CD4-positive, alpha-beta T cell treated with Interleukin-2 at 100 ng/mL for 4 hours (primary cell): ENCODE measurements around the gene ZCCHC2.

ENCODE experiments used
- DNase-seq: peaks from one replicate; pipeline ENCODE4 v3.0.0-alpha.2; 2020; ENCODE audit warnings: low spot score

Gene ZCCHC2

DNA sequence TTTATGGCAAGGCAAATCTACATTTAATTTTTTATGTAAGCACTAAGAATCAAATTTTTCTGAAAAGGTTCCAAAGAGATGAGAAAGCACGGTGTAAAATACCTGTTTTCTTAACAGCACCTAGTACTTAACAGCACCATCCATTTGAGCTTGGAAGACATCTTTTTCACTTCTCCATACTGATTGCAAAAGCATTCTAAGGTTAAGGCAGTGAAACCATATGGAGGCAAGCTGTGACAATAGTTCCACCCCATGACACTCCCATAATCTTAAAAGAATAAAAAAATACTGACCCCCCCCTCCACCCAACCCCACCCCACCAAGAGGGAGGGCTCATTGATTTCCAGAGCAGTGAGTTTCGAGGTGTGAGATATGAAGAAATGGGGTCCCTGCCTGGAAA lies 60.6 kb downstream of the ZCCHC2 start:
- no peak for DNase-seq

DNA sequence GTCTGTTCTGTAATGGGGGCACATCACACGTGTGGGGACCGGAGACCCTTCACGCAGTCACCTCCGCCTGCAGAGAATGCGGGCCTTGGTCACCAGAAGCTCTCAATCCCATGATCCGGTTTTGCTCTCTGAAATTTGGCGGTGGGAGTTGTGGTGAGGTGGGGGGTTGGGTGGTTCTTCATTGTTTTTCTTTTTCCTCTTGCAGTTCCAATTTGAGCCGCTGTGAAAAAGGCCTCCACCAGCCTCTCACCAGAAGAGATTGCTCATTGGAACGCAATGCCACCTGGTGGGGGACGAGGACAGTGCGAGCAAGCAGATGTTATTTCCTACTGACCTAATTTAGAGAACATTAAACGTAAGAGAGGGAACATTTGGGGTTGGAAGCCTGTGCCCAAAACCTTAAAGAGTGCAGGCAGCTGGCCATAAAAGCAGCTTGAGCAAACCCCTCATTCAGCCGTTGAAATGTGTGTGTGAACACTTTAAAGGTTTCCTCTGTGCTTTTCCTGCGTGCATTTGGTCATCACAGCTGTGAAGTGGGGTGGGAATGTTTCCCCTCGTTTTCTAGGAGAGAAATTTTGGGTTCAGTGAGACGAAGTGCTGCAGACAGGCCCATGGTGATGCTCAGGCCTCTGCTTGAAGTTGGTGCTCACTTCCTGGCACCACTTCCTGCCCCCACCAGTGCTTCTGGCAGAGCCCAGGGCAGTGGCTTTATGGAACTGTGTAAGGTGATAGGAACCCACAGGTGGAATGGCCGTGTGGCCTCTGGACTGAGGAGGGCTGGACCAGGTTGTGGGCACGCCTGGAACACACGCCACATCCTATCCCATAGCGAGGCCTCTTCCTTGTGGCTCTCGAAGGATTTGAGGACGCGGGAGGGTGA lies 61.7 kb downstream of the ZCCHC2 start:
- DNase-seq, result peak; percentile 86

DNA sequence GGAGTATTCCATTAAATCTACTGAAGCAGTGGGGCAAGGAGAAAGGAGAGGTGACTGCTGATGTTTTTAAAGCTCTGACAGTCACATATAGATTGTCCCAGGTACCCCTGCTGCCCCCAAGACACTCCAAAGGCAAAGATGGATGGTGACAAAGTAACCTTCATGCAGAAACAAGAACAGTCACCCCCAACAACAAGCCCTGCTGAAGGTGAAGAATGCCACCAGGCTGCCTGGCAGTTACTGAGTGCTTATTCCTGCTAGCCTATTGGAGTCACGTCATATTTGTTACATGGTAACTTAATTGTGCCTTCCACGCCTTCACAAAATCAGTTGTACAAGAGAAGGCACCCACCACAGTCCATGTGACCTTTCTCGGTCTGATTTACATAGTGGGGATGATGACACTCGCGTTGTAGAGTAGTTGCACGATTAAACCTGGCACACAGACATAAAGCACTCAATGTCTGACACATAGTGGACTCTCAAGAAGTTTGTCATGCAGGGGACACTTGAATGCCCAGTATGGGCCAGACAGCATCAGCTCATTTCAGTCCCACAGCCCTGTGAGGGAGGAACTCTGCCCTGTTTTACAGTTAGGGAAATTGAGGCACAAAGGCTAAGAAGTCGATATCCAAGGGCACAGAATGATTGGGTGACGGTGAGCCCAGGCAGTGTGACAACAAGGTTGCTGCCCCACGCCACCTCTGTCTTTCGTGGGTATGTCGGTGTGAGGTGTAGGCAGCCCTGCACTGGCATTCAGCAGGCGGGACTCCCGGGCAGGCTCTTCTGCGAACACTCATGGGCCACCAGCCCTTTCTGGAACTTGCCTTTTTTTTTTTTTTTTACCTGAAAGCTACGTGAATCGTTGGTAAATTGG lies 62.7 kb downstream of the ZCCHC2 start:
- DNase-seq, result peak; percentile 62

DNA sequence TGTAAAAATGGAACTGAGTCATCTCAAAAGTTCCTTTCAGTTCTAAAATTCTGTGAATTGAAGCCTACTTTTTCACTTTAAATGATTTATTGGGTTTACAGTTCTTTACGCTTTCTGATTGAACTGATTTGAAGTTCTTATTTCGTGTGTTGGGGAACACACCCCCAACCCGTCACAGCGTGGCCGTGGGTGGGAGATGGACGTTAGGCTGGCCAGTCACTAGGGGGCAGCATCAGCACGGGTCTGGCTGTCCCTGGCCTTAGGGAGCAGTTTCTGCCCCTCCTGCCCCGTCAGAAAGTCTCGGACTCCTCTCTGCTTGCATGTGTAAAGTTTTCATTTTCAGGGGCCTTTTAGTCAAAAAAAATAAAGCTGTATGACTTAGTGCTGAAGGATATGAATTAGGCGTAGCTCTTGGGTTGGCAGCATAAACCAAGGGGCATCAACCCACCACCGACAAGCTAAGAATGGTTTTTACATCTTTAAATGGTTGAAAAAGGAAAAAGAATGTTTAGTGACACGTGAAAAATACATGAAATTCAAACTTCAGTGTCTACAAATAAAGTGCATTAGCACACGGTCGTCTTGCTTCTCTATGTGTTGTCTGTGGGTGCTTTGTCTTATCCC lies 63.4 kb downstream of the ZCCHC2 start:
- peak; percentile 66 for DNase-seq

GRCh38 chr18:62586781-62587487 lies 64.1 kb downstream of the ZCCHC2 start:
- no peak for DNase-seq

DNA sequence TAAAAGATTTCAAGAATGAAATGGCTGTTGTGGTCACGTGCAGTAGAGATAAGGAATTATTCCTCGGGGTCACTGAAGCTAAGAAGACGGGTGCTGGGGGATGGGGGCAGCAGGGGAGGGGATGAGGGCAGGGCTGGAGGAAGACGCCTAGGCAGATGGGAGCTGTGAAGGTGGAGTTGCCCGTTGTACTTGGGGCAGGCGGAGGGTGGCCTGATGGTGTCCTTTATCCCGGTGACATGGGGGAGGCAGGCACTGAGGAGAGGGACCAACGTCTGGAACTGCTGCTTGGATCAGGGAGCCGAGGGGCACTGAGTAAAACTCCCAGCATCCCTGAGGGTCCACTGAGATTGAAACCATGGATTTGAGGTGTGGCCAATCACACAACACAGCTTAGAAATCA lies 64.9 kb downstream of the ZCCHC2 start:
- no peak for DNase-seq

- no peak for DNase-seq
Observed at GRCh38 chr18:62588217-62588616, 65.4 kb downstream of the ZCCHC2 start.

- no peak for DNase-seq
Observed at GRCh38 chr18:62590799-62591590, 68.2 kb downstream of the ZCCHC2 start.

DNA sequence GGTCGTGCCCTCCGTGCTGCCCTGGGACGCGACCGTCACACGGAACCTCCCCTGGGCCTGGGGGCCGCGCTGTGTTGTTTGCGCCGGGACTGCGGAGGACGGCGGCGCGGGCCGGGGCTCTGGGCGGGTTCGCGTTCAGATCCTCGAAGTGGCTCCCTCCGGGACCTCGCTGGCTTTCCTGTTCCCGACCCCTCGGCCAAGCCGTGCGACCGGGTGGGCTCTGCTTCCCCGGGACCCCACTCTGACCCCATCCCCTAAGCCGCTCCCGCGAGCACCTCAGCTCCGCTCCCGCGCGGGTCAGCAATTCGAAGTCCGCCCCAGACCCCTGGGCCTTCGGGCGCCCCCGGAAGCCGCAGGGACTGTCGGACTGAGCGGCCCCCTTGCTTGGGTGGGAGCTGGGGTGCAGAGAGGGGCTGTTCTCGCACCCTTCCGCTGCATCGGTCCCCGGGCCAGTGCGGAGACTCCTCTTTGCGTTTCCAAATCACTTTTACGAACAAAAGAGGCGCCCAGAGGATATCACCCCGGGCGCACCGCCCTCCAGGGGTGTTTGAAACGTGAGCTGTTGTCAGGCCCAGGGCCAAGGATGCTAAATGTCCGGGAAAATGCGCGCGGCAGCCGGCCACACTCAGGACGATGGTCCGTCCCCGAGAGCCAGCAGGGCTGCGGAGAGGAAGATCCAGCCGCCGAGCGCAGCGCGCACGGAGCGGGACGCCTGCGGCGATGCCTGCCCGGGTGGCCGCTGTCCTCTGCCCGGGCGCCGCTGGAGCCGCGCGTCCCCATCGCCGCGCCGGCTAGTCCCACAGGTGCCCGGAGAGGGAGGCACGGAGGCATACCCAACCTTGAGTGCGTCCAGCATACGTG lies 73.5 kb downstream of the ZCCHC2 start:
- no peak for DNase-seq

DNA sequence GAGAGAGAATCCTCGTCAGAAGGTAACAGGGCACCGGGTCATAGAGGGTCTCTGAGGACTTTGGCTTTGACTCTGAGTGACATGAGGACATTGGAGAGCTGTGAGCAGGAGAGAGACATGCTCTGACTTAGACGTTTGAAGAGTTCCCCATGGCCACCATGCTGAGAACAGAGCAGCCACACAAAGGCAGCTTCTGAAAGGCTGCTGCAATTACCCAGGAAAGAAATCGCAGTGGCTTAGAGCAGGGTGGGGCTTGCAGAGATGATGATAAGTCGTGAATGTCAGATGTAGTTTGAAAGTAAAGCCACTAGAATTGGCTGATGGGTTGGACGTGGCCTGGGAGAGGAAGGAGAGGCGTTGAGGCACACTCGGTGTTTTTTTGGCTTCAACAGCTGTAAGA lies 79.0 kb downstream of the ZCCHC2 start:
- no peak for DNase-seq

GRCh38 chr18:62602706-62603105 lies 79.9 kb downstream of the ZCCHC2 start:
- DNase-seq, result no peak

DNA sequence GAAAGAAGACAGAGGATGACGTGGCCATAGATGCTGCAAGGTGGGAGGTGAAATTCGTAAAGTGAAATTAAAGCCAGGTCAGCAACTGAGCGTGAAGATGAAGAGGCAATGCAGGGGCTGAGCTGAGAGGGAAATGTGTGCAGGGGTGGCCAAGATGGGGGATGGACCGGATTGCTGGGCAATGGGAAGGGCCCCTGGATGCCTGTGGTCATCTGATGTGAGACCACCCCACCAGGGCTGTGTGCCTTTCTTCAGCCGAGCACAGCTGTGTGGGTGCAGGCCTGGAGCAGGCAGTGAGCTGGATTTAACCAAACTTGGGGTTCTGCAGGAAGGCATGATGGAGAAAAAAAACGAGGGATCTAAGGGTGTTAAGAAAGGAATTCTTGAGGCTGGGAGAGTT lies 80.4 kb downstream of the ZCCHC2 start:
- no peak for DNase-seq

- no peak for DNase-seq
Observed at GRCh38 chr18:62603979-62604378, 81.2 kb downstream of the ZCCHC2 start.

DNA sequence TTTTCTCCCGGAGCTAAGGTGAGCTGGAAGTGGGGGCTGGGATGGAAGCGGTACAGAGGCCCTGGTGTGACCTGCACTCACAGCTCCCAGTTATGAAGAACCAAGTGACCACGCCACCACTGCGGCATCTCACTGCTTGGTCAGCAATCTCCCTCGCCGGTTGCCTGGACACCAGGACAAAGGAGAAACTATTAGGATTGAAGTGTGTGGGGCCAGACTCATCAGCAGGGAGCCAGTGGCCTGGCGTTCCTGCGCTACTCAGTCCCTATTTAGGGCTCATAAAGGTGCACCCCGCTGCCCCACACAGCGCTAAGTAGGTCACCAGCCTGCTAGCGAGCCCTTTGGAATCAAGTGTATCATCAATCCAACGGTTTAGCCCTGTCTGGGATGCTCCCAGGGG lies 82.9 kb downstream of the ZCCHC2 start:
- no peak for DNase-seq

- DNase-seq, result no peak
Observed at GRCh38 chr18:62606106-62606505, 83.3 kb downstream of the ZCCHC2 start.

- DNase-seq, result no peak
Observed at GRCh38 chr18:62607302-62607701, 84.5 kb downstream of the ZCCHC2 start.

- DNase-seq, result no peak
Observed at GRCh38 chr18:62607708-62608428, 85.0 kb downstream of the ZCCHC2 start.

- no peak for DNase-seq
Observed at GRCh38 chr18:62609764-62610163, 86.9 kb downstream of the ZCCHC2 start.

DNA sequence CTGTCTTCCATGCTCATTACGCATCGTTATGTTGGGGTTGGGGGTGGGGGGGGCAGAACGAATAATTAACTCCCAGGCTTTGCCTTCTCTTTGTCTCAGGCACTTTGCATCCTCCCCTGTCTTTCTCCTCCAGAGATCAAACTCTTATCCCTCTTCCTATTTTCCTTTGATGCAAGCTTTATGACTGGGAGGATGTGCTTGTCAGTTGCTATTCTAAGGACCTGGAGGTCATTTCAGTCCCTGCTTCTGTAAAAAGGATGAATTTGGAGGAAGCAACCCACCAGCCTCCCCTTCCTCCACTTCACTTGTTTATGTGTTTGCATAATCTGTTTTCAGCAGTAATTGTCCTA lies 87.5 kb downstream of the ZCCHC2 start:
- DNase-seq, result no peak
